Measurements from ENCODE around the gene GORAB.

GORAB gene

GRCh38 chr1:170544624-170545023, 12.7 kb downstream of the GORAB start:
- TF ChIP-seq FOXP2 (optimal IDR thresholded peaks at IDR 0.05; ENCODE audit: borderline replicate concordance, extremely low read depth, extremely low read length, insufficient read depth) (no peak), SIN3A (IDR thresholded peaks at IDR 0.05; ENCODE audit: borderline replicate concordance, insufficient read depth, low read length) (no peak), TAF1 (IDR thresholded peaks at IDR 0.05; ENCODE audit: borderline replicate concordance, insufficient read depth, low read length) (no peak)

GRCh38 chr1:170545476-170545875, 13.5 kb downstream of the GORAB start:
- TF ChIP-seq SIN3A (IDR thresholded peaks at IDR 0.05; ENCODE audit: borderline replicate concordance, insufficient read depth, low read length) (no peak), FOXP2 (optimal IDR thresholded peaks at IDR 0.05; ENCODE audit: borderline replicate concordance, extremely low read depth, extremely low read length, insufficient read depth) (no peak), POLR2AphosphoS5 (IDR thresholded peaks at IDR 0.05; ENCODE audit: low read depth, low read length) (no peak), TAF1 (IDR thresholded peaks at IDR 0.05; ENCODE audit: borderline replicate concordance, insufficient read depth, low read length) (no peak), REST (IDR thresholded peaks at IDR 0.05; ENCODE audit: insufficient read depth in 1 of 2, low read depth in 2 of 2, low read length in 2 of 2) (no peak)

GRCh38 chr1:170547255-170547654, 15.3 kb downstream of the GORAB start:
- TF ChIP-seq REST (IDR thresholded peaks at IDR 0.05; ENCODE audit: insufficient read depth in 1 of 2, low read depth in 2 of 2, low read length in 2 of 2) = no peak
- TF ChIP-seq SIN3A (IDR thresholded peaks at IDR 0.05; ENCODE audit: borderline replicate concordance, insufficient read depth, low read length) = no peak
- no peak for TF ChIP-seq POLR2AphosphoS5 (IDR thresholded peaks at IDR 0.05; ENCODE audit: low read depth, low read length)

- no peak for TF ChIP-seq REST (IDR thresholded peaks at IDR 0.05; ENCODE audit: insufficient read depth in 1 of 2, low read depth in 2 of 2, low read length in 2 of 2)
- no peak for TF ChIP-seq SIN3A (IDR thresholded peaks at IDR 0.05; ENCODE audit: borderline replicate concordance, insufficient read depth, low read length)
- TF ChIP-seq POLR2AphosphoS5 (IDR thresholded peaks at IDR 0.05; ENCODE audit: low read depth, low read length) = no peak
- no peak for TF ChIP-seq TAF1 (IDR thresholded peaks at IDR 0.05; ENCODE audit: borderline replicate concordance, insufficient read depth, low read length)
- TF ChIP-seq FOXP2 (optimal IDR thresholded peaks at IDR 0.05; ENCODE audit: borderline replicate concordance, extremely low read depth, extremely low read length, insufficient read depth) = no peak
Measured at GRCh38 chr1:170548497-170548896, 16.5 kb downstream of the GORAB start.

- no peak for TF ChIP-seq POLR2AphosphoS5 (IDR thresholded peaks at IDR 0.05; ENCODE audit: low read depth, low read length)
- no peak for TF ChIP-seq FOXP2 (optimal IDR thresholded peaks at IDR 0.05; ENCODE audit: borderline replicate concordance, extremely low read depth, extremely low read length, insufficient read depth)
- TF ChIP-seq SIN3A (IDR thresholded peaks at IDR 0.05; ENCODE audit: borderline replicate concordance, insufficient read depth, low read length) = no peak
- TF ChIP-seq REST (IDR thresholded peaks at IDR 0.05; ENCODE audit: insufficient read depth in 1 of 2, low read depth in 2 of 2, low read length in 2 of 2) = no peak
- TF ChIP-seq TAF1 (IDR thresholded peaks at IDR 0.05; ENCODE audit: borderline replicate concordance, insufficient read depth, low read length) = no peak
Measured at GRCh38 chr1:170555370-170555769, 23.4 kb downstream of the GORAB start.

Measured in PFSK-1 (cell line).